Ishikawa (cell line): ENCODE measurements around the gene AGPAT3.
A peak's percentile ranks its signal among the peaks of the same experiment; 100 is the strongest.

ENCODE experiments used
- CEBPB ChIP-seq: IDR thresholded peaks from 2 replicates; pipeline ENCODE4 v1.6.1; 2012
- CREB1 ChIP-seq: IDR thresholded peaks from 2 replicates; pipeline ENCODE4 v1.6.1; 2012; ENCODE audit warnings: low read depth
- EGR1 ChIP-seq: IDR thresholded peaks from 2 replicates; pipeline ENCODE4 v1.6.1; 2012
- EP300 ChIP-seq: IDR thresholded peaks from 2 replicates; pipeline ENCODE4 v1.6.1; 2012; ENCODE audit warnings: borderline replicate concordance
- FOXM1 ChIP-seq: IDR thresholded peaks from 2 replicates; pipeline ENCODE4 v1.6.1; 2012; ENCODE audit warnings: low read depth, borderline replicate concordance
- MAX ChIP-seq: IDR thresholded peaks from 2 replicates; pipeline ENCODE4 v1.6.1; 2012
- NFIC ChIP-seq: IDR thresholded peaks from 2 replicates; pipeline ENCODE4 v1.6.1; 2012
- RAD21 ChIP-seq: IDR thresholded peaks from 2 replicates; pipeline ENCODE4 v1.6.1; 2012; ENCODE audit warnings: low read depth
- REST ChIP-seq: IDR thresholded peaks from 2 replicates; pipeline ENCODE4 v1.6.1; 2012; ENCODE audit warnings: low read depth, mild to moderate bottlenecking
- TAF1 ChIP-seq: IDR thresholded peaks from 2 replicates; pipeline ENCODE4 v1.6.1; 2012; ENCODE audit warnings: low read depth, mild to moderate bottlenecking
- TCF12 ChIP-seq: IDR thresholded peaks from 2 replicates; pipeline ENCODE4 v1.6.1; 2012; ENCODE audit warnings: low read depth
- TEAD4 ChIP-seq: IDR thresholded peaks from 2 replicates; pipeline ENCODE4 v1.6.1; 2012
- USF1 ChIP-seq: IDR thresholded peaks from 2 replicates; pipeline ENCODE4 v1.6.1; 2012
- YY1 ChIP-seq: IDR thresholded peaks from 2 replicates; pipeline ENCODE4 v1.6.1; 2012; ENCODE audit warnings: low read depth
- ZBTB7A ChIP-seq: IDR thresholded peaks from 2 replicates; pipeline ENCODE4 v1.6.1; 2012; ENCODE audit warnings: low read depth

AGPAT3 gene

GRCh38 chr21:43829161-43829560 is 35.9 kb upstream of the AGPAT3 start:
- TF ChIP-seq USF1 (no peak), EGR1 (no peak), CREB1 (no peak), RAD21 (no peak), TCF12 (no peak), FOXM1 (no peak), ZBTB7A (no peak), TAF1 (no peak), MAX (no peak), REST (no peak), TEAD4 (no peak), CEBPB (no peak), YY1 (no peak), NFIC (no peak), EP300 (no peak)

- TF ChIP-seq MAX (no peak), NFIC (no peak), YY1 (no peak), RAD21 (peak; percentile 46; the same call in 1 of the 2 replicates), TCF12 (no peak), CREB1 (no peak)
Measured at GRCh38 chr21:43829575-43830119, 35.4 kb upstream of the AGPAT3 start.

- TF ChIP-seq EP300, result no peak
- TF ChIP-seq CREB1, result no peak
- TF ChIP-seq YY1, result no peak
- no peak for TF ChIP-seq USF1
- TF ChIP-seq NFIC, result no peak
Measured at GRCh38 chr21:43832158-43832550, 32.9 kb upstream of the AGPAT3 start.

GRCh38 chr21:43832648-43833047 is 32.4 kb upstream of the AGPAT3 start:
- TF ChIP-seq YY1 (no peak), FOXM1 (no peak), EP300 (no peak), REST (no peak)

- no peak for TF ChIP-seq ZBTB7A
- no peak for TF ChIP-seq EGR1
- no peak for TF ChIP-seq REST
- no peak for TF ChIP-seq RAD21
- no peak for TF ChIP-seq CREB1
- no peak for TF ChIP-seq MAX
- no peak for TF ChIP-seq TAF1
- no peak for TF ChIP-seq CEBPB
- TF ChIP-seq USF1, result no peak
- TF ChIP-seq EP300, result no peak
- TF ChIP-seq TEAD4, result no peak
- TF ChIP-seq YY1, result no peak
Measured at GRCh38 chr21:43834146-43834905, 30.7 kb upstream of the AGPAT3 start.
